Progenitor cell of endocrine pancreas (in vitro differentiated cells): ENCODE results near the gene PHF21A. TPM values are rescaled to one million over a fixed set of nuclear protein-coding genes. Genes with fewer than 3 reads are reported as not detected.
A peak's percentile ranks its signal among the peaks of the same experiment; 100 is the strongest.

Source experiments
- DNase-seq: peaks from one replicate; pipeline ENCODE4 v3.0.0; 2021; ENCODE audit warnings: low spot score; ENCODE audit not compliant: unreplicated experiment
- H3K27ac Mint-ChIP-seq: 2 replicates; pipeline ENCODE4 v1.8.0; 2021; ENCODE audit warnings: mild to moderate bottlenecking, moderate library complexity, mixed read lengths
- H3K27me3 Mint-ChIP-seq: 2 replicates; pipeline ENCODE4 v1.8.0; 2021; ENCODE audit warnings: mixed read lengths
- H3K36me3 Mint-ChIP-seq: 2 replicates; pipeline ENCODE4 v1.8.0; 2022; ENCODE audit warnings: mixed read lengths; ENCODE audit not compliant: insufficient read depth
- H3K4me1 Mint-ChIP-seq: 2 replicates; pipeline ENCODE4 v1.8.0; 2021; ENCODE audit warnings: low read depth, mixed read lengths
- H3K4me3 Mint-ChIP-seq: 2 replicates; pipeline ENCODE4 v1.8.0; 2021; ENCODE audit warnings: low read depth, mild to moderate bottlenecking, moderate library complexity, mixed read lengths
- H3K9me3 Mint-ChIP-seq: 2 replicates; pipeline ENCODE4 v1.8.0; 2021; ENCODE audit warnings: low read depth, mixed read lengths
- total RNA-seq: library from RNA; stranded (reverse); gene quantifications from 2 replicates; pipeline ENCODE4 v1.2.1, GENCODE V29; 2021
- TF ChIP-seq, protein P1 (sequence below): fragments of 200-600 bp; sonication (generic); IDR thresholded peaks from one replicate; pipeline ENCODE4 v1.5.0; 2021; ENCODE audit warnings: antibody characterized with exemption, mild to moderate bottlenecking; ENCODE audit not compliant: unreplicated experiment

Gene PHF21A
- total RNA-seq, 1 donor from 2014 or later, result 70.1 TPM

DNA sequence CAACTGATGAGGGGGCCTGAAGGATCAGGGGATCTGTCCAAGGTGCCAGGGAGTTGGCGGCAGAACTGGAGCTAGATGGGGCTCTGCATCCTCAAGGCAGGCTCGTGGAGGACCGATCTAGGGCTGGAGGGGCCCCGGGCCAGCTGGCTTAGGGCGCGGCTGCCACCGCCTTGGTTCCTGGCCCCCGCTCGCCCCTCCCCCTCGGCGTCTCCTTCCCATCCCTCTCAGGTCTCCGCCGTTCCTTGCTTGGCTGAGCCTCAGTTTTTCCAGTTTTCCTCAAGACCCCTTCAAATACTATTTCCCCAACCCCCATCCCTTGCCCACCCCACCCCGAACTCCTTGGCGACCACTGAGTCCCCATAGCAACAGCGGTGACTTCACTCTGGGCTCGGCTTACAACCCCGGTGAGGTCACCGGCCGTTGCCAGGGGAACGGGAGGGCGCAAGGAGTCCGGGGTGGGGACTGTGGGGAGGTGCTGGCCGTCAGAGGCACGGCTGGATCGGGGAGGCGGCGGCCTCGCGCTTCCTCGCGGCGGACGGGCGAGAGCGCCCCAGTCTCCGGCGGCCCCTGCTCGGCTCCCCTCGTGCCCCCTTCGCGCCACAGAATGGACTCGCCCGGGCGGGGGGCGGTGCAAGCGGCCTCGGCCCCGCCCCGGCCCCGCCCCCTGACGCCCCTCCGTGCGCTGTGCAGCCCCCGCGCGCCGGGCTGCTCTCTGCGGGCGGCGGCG, 221.6 kb downstream of the PHF21A start:
- DNase-seq, result peak; percentile 81
- H3K36me3 Mint-ChIP-seq, result peaks cover 2% of the 10 kb centered on the region
- peaks cover 19% of the 10 kb centered on the region for H3K4me1 Mint-ChIP-seq
- TF ChIP-seq, protein P1, sequence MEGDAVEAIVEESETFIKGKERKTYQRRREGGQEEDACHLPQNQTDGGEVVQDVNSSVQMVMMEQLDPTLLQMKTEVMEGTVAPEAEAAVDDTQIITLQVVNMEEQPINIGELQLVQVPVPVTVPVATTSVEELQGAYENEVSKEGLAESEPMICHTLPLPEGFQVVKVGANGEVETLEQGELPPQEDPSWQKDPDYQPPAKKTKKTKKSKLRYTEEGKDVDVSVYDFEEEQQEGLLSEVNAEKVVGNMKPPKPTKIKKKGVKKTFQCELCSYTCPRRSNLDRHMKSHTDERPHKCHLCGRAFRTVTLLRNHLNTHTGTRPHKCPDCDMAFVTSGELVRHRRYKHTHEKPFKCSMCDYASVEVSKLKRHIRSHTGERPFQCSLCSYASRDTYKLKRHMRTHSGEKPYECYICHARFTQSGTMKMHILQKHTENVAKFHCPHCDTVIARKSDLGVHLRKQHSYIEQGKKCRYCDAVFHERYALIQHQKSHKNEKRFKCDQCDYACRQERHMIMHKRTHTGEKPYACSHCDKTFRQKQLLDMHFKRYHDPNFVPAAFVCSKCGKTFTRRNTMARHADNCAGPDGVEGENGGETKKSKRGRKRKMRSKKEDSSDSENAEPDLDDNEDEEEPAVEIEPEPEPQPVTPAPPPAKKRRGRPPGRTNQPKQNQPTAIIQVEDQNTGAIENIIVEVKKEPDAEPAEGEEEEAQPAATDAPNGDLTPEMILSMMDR, result no peak
- H3K27me3 Mint-ChIP-seq, result no peaks in the 10 kb centered on the region
- peak overlapping the region; percentile 70 for H3K4me3 Mint-ChIP-seq
- peak overlapping the region; percentile 88 for H3K27ac Mint-ChIP-seq
- H3K9me3 Mint-ChIP-seq, result no peaks in the 10 kb centered on the region

DNA sequence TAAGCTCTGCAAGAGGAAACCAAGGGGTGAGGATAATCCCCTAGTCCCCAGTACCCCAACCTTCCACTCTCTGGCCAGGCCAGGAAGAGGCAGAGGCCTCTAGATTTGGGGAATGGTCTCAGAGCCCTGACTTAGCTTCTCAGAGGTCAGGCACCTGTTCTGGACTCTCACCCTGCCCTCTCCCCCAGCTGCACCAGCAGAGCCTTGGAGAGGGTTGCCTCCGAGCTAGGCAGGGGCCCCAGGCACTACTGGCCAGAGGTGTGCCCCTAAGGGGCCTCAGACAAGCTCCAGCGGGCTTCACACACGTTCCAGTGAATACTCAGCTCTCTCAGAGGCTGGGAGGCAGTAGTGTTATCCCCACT, 222.2 kb downstream of the PHF21A start:
- Mint-ChIP-seq H3K27ac (peak overlapping the region; percentile 88), H3K4me3 (peak overlapping the region; percentile 70), H3K9me3 (no peaks in the 10 kb centered on the region), H3K36me3 (no peaks in the 10 kb centered on the region), H3K27me3 (no peaks in the 10 kb centered on the region), H3K4me1 (peaks cover 19% of the 10 kb centered on the region)
- TF ChIP-seq, protein P1, result no peak
- DNase-seq, result no peak

DNA sequence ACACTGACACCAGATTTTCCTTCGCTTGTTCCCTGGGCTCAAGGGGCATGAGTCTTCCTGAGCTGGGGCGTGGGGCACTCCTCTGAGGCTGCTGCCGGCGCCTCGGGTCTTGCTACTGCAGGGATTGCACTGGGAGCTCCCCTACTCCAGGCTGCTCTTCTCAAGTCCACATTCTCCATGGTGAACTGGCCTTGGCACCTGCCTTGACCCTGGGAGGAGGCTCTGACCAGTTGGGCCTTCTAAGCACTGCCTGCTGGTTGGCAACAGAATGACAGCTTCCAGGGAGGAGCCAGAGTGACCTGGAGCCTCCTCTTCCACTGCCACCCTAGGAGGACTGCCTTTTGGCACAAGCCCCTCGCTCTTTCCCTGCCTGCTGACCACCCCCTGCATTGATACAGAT, 223.7 kb downstream of the PHF21A start:
- Mint-ChIP-seq H3K4me1 (peaks cover 32% of the 10 kb centered on the region), H3K36me3 (no peaks in the 10 kb centered on the region), H3K9me3 (no peaks in the 10 kb centered on the region), H3K27me3 (no peaks in the 10 kb centered on the region), H3K27ac (no peak overlapping the region), H3K4me3 (no peak overlapping the region)
- DNase-seq, result no peak
- TF ChIP-seq, protein P1, result no peak

DNA sequence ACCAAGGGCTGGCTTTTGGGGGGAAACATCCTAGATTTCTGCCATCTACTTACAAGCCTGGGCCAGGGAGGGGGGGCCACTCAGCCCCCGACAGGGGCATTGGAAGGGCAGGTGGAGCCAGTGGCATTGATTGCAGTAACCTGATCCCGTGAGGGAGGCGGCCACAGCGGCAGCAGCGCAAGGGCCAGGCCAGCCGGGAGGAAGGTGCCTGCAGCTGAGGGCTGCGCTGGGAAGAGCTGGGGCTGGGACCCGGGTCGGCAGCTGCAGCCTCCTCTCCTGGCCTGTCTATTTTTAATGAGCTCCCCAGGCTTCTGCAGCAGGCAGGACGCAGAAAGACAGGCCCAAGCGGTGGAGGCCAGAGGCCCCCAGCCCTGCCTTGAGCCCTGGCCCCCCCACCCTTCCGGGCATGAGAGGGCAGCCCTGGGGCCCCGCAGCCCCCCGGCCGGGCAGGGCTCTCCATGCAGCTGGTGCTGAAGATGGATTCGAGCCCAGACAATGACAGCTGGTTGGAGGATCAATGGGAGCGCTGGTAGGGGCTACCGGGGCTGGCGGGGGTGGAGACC, 224.8 kb downstream of the PHF21A start:
- H3K36me3 Mint-ChIP-seq, result no peaks in the 10 kb centered on the region
- H3K4me3 Mint-ChIP-seq, result peak overlapping the region; percentile 40
- peaks cover 37% of the 10 kb centered on the region for H3K4me1 Mint-ChIP-seq
- no peaks in the 10 kb centered on the region for H3K27me3 Mint-ChIP-seq
- TF ChIP-seq, protein P1, result no peak
- no peaks in the 10 kb centered on the region for H3K9me3 Mint-ChIP-seq
- H3K27ac Mint-ChIP-seq, result peak overlapping the region; percentile 81
- DNase-seq, result peak; percentile 69

DNA sequence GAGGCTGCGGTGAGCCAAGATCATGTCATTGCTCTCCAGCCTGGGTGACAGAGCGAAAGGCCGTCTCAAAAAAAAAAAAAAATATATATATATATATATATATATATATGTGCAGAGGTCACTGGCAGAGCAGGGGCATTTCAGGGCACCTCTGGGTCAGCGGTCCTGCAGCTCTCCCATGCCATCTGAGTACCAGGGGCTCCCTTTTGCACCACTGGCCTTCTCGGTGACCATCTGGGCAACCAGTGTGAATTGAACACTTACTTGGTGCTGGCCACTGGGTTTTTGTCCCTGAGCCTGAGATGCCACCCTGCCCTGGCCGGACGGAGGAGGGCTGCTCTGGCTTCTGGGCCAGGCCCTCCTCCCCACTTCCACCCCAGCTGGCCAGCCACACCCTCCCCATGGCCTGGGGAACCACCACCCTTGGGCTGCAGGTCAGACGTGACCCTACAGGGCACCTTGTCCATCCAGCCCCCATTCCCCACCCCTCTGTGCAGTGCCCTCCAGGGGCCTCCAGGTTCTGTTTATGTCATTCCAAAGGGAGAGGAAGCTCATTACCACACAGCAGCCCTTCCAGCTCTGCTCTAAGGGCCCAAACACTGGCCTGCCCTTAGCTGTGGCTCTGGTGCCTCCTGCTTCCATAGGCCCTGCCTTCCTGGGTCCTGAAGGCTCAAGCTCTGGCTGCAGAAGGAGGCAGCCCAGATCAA, 225.5 kb downstream of the PHF21A start:
- H3K4me1 Mint-ChIP-seq, result peaks cover 33% of the 10 kb centered on the region
- no peaks in the 10 kb centered on the region for H3K27me3 Mint-ChIP-seq
- no peaks in the 10 kb centered on the region for H3K36me3 Mint-ChIP-seq
- H3K27ac Mint-ChIP-seq, result peak overlapping the region; percentile 45
- H3K9me3 Mint-ChIP-seq, result no peaks in the 10 kb centered on the region
- TF ChIP-seq, protein P1, result no peak
- no peak overlapping the region for H3K4me3 Mint-ChIP-seq
- DNase-seq, result no peak
